Measurements from ENCODE around the gene HHIP. TPM values are rescaled to one million over a fixed set of nuclear protein-coding genes. Genes with fewer than 3 reads are reported as not detected.

The HHIP gene
- 1 to 10 TPM; 1.4 to 4.0 (median 3.4) TPM for polyA plus RNA-seq (ENCODE audit: insufficient read length in 3 of 3)
- long read RNA-seq, donor 1, result 0 reads
- long read RNA-seq, donor 2, full-length matches to known transcripts, result 1 of 1 reads
- long read RNA-seq, donor 2, partial matches to known transcripts, result 0 of 1 reads
- long read RNA-seq, donor 2, other reads (novel, unspliced or antisense), result 0 of 1 reads
- long read RNA-seq, donor 3, result 0 reads
- long read RNA-seq, donor 4, partial matches to known transcripts, result 0 of 1 reads
- long read RNA-seq, donor 4, other reads (novel, unspliced or antisense), result 0 of 1 reads
- long read RNA-seq, donor 5, result 0 reads
- long read RNA-seq, donor 6, result 0 reads
- long read RNA-seq, donor 7, result 0 reads
- long read RNA-seq, donor 8, result 0 reads
- long read RNA-seq, donor 9, result 0 reads
- long read RNA-seq, donor 10, result 0 reads
- long read RNA-seq, donor 11, result 0 reads
- long read RNA-seq, donor 12, partial matches to known transcripts, result 0 of 1 reads
- long read RNA-seq, donor 12, other reads (novel, unspliced or antisense), result 0 of 1 reads
- long read RNA-seq, donor 13, result 0 reads
- long read RNA-seq, donor 14, result 0 reads
- long read RNA-seq, donor 15, result 0 reads
- long read RNA-seq, donor 16, full-length matches to known transcripts, result 1 of 94 reads
- long read RNA-seq, donor 16, partial matches to known transcripts, result 23 of 94 reads
- long read RNA-seq, donor 16, other reads (novel, unspliced or antisense), result 70 of 94 reads

- DNase-seq (ENCODE audit: extremely low read depth in 1 of 11, low read depth in 9 of 11, low spot score in 4 of 11), result peak in 7 of 11 donors; percentile 35 to 70 (median 55)
These were observed at the start of gene HHIP for GRCh38 chr4:144645631-144646522. TSS of gene HHIP (plus strand) at chr4:144646156. CDS start at chr4:144646676, 520 bp downstream.

GRCh38 chr4:144597171-144597570 lies 48.8 kb upstream of the HHIP start:
- no peak for DNase-seq (ENCODE audit: extremely low read depth in 1 of 11, low read depth in 9 of 11, low spot score in 4 of 11)

- DNase-seq (ENCODE audit: extremely low read depth in 1 of 11, low read depth in 9 of 11, low spot score in 4 of 11), result no peak
These were observed 46.3 kb upstream of the HHIP start for GRCh38 chr4:144599621-144600020.

GRCh38 chr4:144611850-144612249 lies 34.1 kb upstream of the HHIP start:
- no peak for DNase-seq (ENCODE audit: extremely low read depth in 1 of 11, low read depth in 9 of 11, low spot score in 4 of 11)

- no peak for DNase-seq (ENCODE audit: extremely low read depth in 1 of 11, low read depth in 9 of 11, low spot score in 4 of 11)
These were observed 30.9 kb upstream of the HHIP start for GRCh38 chr4:144614850-144615585.

GRCh38 chr4:144621681-144622080 lies 24.3 kb upstream of the HHIP start:
- no peak for DNase-seq (ENCODE audit: extremely low read depth in 1 of 11, low read depth in 9 of 11, low spot score in 4 of 11)

GRCh38 chr4:144627663-144628076 lies 18.3 kb upstream of the HHIP start:
- DNase-seq (ENCODE audit: extremely low read depth in 1 of 11, low read depth in 9 of 11, low spot score in 4 of 11), result no peak

- DNase-seq (ENCODE audit: extremely low read depth in 1 of 11, low read depth in 9 of 11, low spot score in 4 of 11), result no peak
These were observed 12.7 kb upstream of the HHIP start for GRCh38 chr4:144633215-144633614.

GRCh38 chr4:144634978-144635747 lies 10.8 kb upstream of the HHIP start:
- no peak for DNase-seq (ENCODE audit: extremely low read depth in 1 of 11, low read depth in 9 of 11, low spot score in 4 of 11)

- no peak for DNase-seq (ENCODE audit: extremely low read depth in 1 of 11, low read depth in 9 of 11, low spot score in 4 of 11)
These were observed 1.4 kb upstream of the HHIP start for GRCh38 chr4:144644368-144645101.

GRCh38 chr4:144645102-144645630 lies 790 bp upstream of the HHIP start:
- peak in 2 of 11 donors; percentile 7 for DNase-seq (ENCODE audit: extremely low read depth in 1 of 11, low read depth in 9 of 11, low spot score in 4 of 11)

- peak in 5 of 11 donors; percentile 16 to 33 (median 23) for DNase-seq (ENCODE audit: extremely low read depth in 1 of 11, low read depth in 9 of 11, low spot score in 4 of 11)
These were observed 653 bp downstream of the HHIP start for GRCh38 chr4:144646523-144647094.

- peak in 3 of 11 donors; percentile 12 to 35 (median 32) for DNase-seq (ENCODE audit: extremely low read depth in 1 of 11, low read depth in 9 of 11, low spot score in 4 of 11)
These were observed 1.2 kb downstream of the HHIP start for GRCh38 chr4:144647095-144647561.

GRCh38 chr4:144647590-144647989 lies 1.6 kb downstream of the HHIP start:
- no peak for DNase-seq (ENCODE audit: extremely low read depth in 1 of 11, low read depth in 9 of 11, low spot score in 4 of 11)

GRCh38 chr4:144648042-144648441 lies 2.1 kb downstream of the HHIP start:
- DNase-seq (ENCODE audit: extremely low read depth in 1 of 11, low read depth in 9 of 11, low spot score in 4 of 11), result no peak

GRCh38 chr4:144649646-144650045 lies 3.7 kb downstream of the HHIP start:
- no peak for DNase-seq (ENCODE audit: extremely low read depth in 1 of 11, low read depth in 9 of 11, low spot score in 4 of 11)
